ENCODE data around the gene CCR1.

DNA sequence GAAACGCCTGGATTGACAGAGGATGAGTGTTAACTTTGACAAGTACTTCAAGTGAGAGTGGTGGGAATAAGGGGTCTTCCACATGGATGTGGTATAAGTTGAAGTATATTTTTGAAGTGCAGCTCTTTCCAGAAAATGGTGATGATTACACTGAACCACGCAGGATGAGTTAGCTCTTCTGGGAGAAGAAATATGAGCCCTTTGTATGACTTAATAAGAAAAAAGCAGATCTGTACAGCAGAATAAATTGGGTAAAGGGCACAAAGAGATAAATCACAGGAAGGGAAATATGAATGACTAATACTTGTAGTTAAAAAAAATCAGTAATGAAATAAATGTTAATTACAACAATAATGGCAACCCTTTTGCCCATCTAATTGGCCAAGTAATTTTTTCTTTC lies 35.4 kb upstream of the CCR1 start:
- TF ChIP-seq, protein P1, sequence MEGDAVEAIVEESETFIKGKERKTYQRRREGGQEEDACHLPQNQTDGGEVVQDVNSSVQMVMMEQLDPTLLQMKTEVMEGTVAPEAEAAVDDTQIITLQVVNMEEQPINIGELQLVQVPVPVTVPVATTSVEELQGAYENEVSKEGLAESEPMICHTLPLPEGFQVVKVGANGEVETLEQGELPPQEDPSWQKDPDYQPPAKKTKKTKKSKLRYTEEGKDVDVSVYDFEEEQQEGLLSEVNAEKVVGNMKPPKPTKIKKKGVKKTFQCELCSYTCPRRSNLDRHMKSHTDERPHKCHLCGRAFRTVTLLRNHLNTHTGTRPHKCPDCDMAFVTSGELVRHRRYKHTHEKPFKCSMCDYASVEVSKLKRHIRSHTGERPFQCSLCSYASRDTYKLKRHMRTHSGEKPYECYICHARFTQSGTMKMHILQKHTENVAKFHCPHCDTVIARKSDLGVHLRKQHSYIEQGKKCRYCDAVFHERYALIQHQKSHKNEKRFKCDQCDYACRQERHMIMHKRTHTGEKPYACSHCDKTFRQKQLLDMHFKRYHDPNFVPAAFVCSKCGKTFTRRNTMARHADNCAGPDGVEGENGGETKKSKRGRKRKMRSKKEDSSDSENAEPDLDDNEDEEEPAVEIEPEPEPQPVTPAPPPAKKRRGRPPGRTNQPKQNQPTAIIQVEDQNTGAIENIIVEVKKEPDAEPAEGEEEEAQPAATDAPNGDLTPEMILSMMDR (IDR thresholded peaks at IDR 0.05; ENCODE audit: low read length) = no peak
- no peak for TF ChIP-seq EZH2 (IDR thresholded peaks at IDR 0.05; ENCODE audit: borderline replicate concordance, low read length)
